Measurements from ENCODE around the gene BIRC6.

BIRC6 gene

DNA sequence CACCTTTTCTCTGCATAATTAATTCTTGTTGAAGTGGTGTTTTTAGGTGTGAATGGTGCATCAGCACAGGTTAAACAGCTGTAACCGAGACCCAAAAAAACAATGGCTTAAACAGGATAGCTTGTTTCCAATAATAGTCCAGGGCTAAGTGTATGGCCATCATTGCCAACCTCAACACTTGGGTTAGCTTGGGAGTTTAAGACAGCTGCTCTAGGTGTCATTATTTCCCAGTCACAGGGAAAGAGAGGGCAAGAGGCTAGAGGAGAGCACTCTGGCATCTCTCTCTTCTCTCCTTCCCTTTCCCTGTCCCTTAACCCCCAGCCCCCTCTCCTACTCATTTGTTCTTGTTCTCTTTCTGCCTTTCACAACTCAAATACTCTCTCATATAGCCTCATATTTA is 21.1 kb downstream of the BIRC6 start:
- no peak for DNase-seq

DNA sequence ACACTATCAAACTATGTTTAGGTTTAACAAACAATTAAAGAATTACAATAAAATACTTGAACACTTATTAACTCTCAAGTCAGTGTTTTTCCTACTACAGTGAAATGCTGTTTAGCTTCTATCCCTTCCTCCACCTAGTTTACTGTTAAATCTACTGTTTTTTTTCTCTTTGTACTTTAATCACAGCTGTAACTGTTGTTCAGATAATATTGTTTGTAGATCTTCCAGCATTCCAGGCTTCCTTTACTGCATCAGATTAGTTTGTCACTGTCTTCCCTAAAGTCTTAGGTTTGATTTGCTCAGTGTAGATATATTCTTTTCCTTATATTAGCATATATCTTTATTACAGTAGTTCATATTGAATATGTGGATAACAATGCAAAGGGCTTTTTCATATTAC is 22.5 kb downstream of the BIRC6 start:
- no peak for DNase-seq

GRCh38 chr2:32383858-32384257 is 27.0 kb downstream of the BIRC6 start:
- DNase-seq: no peak

GRCh38 chr2:32384529-32384928 is 27.7 kb downstream of the BIRC6 start:
- DNase-seq: no peak

DNA sequence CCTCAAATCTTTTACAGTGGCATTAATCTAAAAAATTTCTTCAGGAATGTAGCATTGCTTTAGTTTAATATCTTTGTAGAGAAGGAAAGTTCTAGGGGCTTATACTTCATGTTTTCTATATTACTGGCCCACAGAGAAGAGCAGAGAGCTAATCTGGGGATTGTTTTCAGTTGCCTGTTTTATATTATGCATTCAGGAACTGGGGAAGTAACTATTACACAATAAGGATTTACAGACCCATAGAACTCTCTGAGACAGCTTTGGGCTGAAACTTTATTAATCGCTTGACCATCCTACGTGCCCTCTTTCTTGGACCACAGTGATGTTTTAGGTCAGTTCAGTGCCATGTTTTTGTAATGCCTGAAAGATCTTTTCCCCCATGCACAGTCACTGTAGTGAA is 29.9 kb downstream of the BIRC6 start:
- no peak for DNase-seq

GRCh38 chr2:32399221-32399620 is 42.4 kb downstream of the BIRC6 start:
- DNase-seq: no peak

DNA sequence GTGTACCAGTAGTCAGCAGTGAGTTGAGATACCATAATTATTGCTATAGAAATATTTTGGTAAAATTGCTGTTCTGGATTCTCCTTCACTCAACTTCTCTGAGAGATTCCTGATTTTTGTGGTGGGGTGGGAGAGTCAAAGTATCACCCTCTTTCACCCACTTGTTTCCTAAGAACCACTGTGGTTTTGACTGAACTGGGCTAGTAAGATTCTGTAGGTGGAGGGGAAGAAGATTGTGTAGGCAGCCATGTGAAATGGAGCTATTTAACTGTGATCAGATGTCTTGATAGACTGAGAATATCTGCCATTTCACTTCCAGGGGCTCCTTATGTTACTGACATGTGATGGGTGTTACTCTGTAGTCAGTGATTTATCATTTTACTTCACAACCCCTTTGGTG is 45.3 kb downstream of the BIRC6 start:
- no peak for DNase-seq

DNA sequence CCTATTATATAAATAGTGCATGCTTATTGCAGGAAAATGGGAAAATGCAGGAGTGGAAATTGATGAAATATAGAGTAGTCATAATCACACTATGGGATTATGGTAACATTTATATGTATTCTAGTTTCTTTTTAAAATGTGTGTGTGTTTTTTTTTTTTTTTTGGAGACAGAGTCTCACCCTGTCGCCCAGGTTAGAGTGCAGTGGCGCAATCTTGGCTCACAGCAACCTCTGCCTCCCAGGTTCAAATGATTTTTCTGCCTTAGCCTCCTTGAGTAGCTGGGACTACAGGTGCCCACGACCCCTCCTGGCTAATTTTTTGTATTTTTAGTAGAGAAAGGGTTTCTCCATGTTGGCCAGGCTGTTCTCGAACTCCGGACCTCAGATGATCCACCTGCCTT is 47.0 kb downstream of the BIRC6 start:
- DNase-seq: no peak

- DNase-seq: no peak
Measured at GRCh38 chr2:32404691-32405090, 47.9 kb downstream of the BIRC6 start.

GRCh38 chr2:32416519-32416918 is 59.7 kb downstream of the BIRC6 start:
- no peak for DNase-seq

- no peak for DNase-seq
Measured at GRCh38 chr2:32417659-32418058, 60.8 kb downstream of the BIRC6 start.

DNA sequence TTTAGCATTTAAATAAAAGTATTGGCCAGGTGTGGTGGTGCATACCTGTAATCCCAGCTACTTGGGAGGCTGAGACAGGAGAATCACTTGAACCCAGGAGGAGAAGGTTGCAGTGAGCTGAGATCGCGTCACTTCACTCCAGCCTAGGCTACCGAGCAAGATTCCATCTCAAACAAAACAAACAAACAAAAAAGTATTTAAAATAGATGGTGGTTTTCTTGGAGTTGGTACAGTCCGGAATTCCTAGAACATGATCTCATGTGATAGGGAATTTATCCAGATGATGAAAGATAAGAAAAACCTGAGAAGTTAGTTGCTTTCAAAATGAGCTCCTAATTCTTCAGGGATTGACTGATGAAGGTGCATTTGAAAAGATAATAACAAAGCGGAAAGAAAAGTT is 62.0 kb downstream of the BIRC6 start:
- no peak for DNase-seq

DNA sequence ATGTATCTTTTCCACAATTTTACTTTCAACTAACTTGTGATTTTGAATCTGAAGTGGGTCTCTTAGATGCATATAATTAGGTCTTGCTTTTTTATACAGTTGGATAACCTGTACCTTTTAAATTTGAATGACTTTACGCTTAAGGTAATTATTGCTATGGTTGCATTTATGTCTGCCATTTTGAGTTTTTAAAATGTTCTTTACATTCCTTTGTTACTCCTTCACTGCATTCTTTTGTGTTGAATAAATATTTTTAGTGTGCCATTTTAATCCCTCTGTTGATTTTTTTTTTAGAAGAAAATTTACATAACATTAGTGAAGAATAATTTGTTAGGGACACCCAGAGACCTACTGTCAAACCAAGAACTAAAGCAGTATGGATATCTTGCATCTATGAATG is 65.3 kb downstream of the BIRC6 start:
- no peak for DNase-seq

- no peak for DNase-seq
Measured at GRCh38 chr2:32423536-32423935, 66.7 kb downstream of the BIRC6 start.

DNA sequence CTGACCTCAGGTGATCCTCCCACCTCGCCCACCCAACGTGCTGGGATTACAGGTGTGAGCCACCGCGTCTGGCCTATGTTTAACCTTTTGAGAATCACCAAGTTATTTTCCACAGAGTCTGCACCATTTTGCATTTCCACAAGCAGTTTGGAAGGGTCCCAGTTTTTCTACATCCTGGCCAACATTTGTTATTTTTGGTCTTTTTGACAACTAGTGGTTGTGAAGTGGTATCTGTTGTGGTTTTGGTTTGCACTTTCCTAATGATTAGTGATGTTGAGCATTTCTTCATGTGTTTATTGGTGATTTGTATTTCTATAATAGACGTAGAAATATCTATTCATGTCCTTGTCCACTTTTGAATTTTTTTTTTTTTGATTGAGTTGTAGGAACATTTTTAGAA is 67.9 kb downstream of the BIRC6 start:
- no peak for DNase-seq

- DNase-seq: no peak
Measured at GRCh38 chr2:32425719-32426141, 68.9 kb downstream of the BIRC6 start.

DNA sequence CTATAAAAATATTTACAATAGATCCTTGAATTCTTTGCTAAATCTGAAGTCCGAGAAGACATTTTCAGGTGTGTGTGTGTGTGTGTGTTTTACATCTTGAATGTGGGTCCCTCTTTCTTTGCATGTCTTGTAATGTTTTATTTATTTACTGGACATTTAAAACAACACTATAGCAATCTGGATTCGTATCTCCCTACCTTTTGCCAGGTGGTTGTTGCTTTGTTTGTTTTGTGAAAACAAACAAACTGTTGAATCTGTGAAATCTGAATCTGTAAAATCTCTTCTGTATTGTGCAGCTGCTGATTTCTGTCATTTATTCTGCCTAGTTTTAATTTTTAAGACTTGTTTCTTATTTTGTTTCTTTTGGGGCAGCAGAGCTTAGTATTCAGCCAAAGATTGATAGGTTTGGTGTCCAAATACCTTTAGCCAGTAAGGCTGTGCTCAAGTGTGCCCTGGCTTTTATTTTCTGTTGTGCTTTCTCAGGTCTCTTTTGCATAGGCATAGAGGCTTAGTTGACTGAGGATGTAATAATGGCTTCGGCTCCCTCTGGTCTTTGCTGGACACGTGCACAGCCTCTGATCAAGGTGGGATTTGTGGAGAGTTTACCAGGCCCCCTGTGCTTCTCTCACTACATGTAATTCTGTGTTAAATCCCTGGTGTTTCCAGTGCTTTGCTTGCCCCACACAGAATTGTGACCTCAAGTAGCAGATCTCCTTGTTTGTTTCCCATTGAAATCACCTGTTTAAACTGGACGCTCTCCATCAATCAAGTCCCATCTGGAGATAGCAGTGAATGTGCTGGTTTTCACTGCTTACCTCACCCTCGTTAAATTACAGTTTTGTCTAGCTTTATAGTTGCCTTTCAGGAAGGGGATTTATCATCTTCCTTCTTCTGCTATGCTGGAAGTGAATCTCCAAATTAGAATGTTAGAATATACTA is 71.1 kb downstream of the BIRC6 start:
- no peak for DNase-seq

GRCh38 chr2:32430804-32431203 is 74.0 kb downstream of the BIRC6 start:
- no peak for DNase-seq

- DNase-seq: no peak
Measured at GRCh38 chr2:32436150-32436549, 79.3 kb downstream of the BIRC6 start.

- DNase-seq: no peak
Measured at GRCh38 chr2:32442020-32442467, 85.2 kb downstream of the BIRC6 start.

DNA sequence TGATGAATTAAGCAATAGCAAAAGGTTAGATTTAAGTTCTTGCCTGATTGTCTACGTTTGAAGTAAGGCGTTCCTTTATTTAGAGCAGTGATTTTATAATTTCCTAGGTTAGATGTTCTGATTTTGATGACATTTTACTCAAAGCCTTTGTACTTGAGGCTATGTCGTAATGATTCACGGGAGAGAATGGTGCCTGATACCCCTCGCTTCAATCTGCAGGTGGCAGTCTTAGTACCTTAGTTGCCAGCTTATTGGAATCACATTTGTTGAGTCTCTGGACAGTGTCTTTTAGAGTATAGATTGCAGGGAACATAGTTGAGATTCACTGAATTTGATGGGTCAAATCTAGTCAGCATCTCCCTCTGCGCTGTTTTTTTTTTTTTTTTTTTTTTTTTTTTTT is 89.5 kb downstream of the BIRC6 start:
- no peak for DNase-seq

- DNase-seq: no peak
Measured at GRCh38 chr2:32450851-32451250, 94.0 kb downstream of the BIRC6 start.

GRCh38 chr2:32452338-32453064 is 95.7 kb downstream of the BIRC6 start:
- no peak for DNase-seq
